HepG2 (cell line): ENCODE measurements around the gene GINS2. TPM values are rescaled to one million over a fixed set of nuclear protein-coding genes. Genes with fewer than 3 reads are reported as not detected.

Experiments used
- ATAC-seq: fragments of 200-7000 bp; cut with Tn5 transposase; 3 replicates; pipeline ENCODE4 v1.9.1; 2020; ENCODE audit warnings: mild to moderate bottlenecking, moderate library complexity
- BruUV-seq: library from RNA; stranded (reverse); fragments of 400-500 nt; replicated peaks from 2 replicates; lab custom pipeline; 2021; lab: Mats Ljungman, UMichigan
- CTCF ChIA-PET: fragments of 300-600 bp; formaldehyde crosslinking; extraction: SDS; loops from one replicate; lab custom pipeline; 2021; ENCODE audit warnings: low total read pairs, inconsistent platforms, low intra/inter-chr PET ratio; lab: Yijun Ruan, JAX
- POLR2A ChIA-PET: fragments of 350-600 bp; sonication (Branson Sonifier 250); formaldehyde crosslinking; loops from one replicate; lab custom pipeline; 2020; ENCODE audit warnings: antibody characterized with exemption, inconsistent platforms; lab: Yijun Ruan, JAX
- DNase-seq: peaks from one replicate; pipeline ENCODE4 v3.0.0-alpha.2; 2015; ENCODE audit warnings: low spot score
- FAIRE-seq: peaks from 3 replicates; lab custom pipeline; 2011; peaks lifted over from hg19 to GRCh38; lab: Jason Lieb, UNC
- H2AFZ ChIP-seq: one replicate; pipeline ENCODE4 v1.6.1; 2011; ENCODE audit warnings: low read length, inconsistent platforms
- H3K27ac ChIP-seq: fragments of 300-600 bp; 3 replicates; pipeline ENCODE4 v1.8.0; 2011; ENCODE audit warnings: mixed run types, mild to moderate bottlenecking, mixed read lengths, low read length, inconsistent platforms; ENCODE audit not compliant: insufficient read depth; ENCODE audit errors: extremely low read length
- H3K27me3 ChIP-seq, 2 experiments: fragments of 200-600 bp in 1 of 2; 2 replicates in 1 of 2; 3 replicates in 1 of 2; pipeline versions ENCODE4 v1.6.0 to v1.8.0; 2011; ENCODE audit warnings: low read length in 2 of 2, mild to moderate bottlenecking in 2 of 2, moderate library complexity in 2 of 2, inconsistent platforms in 1 of 2; ENCODE audit not compliant: insufficient read depth in 2 of 2, control insufficient read depth in 1 of 2
- H3K36me3 ChIP-seq, 2 experiments: fragments of 200-600 bp in 1 of 2; replicated peaks in 1 of 2; 2 replicates in 1 of 2; 3 replicates in 1 of 2; pipeline versions ENCODE4 v1.5.1 to v1.8.0; 2011; ENCODE audit warnings: low read length in 2 of 2, inconsistent platforms in 1 of 2; ENCODE audit not compliant: insufficient read depth in 2 of 2, control insufficient read depth in 1 of 2
- H3K4me1 ChIP-seq: 2 replicates; pipeline ENCODE4 v1.5.1; 2012; ENCODE audit warnings: low read length, inconsistent platforms; ENCODE audit not compliant: insufficient read depth
- H3K4me2 ChIP-seq: 2 replicates; pipeline ENCODE4 v1.6.0; 2011; ENCODE audit warnings: low read depth, low read length, inconsistent platforms
- H3K4me3 ChIP-seq, 3 experiments: fragments of 200-600 bp in 1 of 3; sonication (generic), shearing (Covaris generic) in 1 of 3; replicated peaks in 1 of 3; 2 replicates each; pipeline ENCODE4 v1.5.1; 2011 to 2016; ENCODE audit warnings: low read length in 3 of 3, inconsistent platforms in 2 of 3, low read depth in 2 of 3, mild to moderate bottlenecking in 2 of 3, control low read depth in 1 of 3, mixed read lengths in 1 of 3; ENCODE audit not compliant: insufficient read depth in 1 of 3
- H3K79me2 ChIP-seq: one replicate; pipeline ENCODE4 v1.6.1; 2011; ENCODE audit warnings: low read length, inconsistent platforms; ENCODE audit not compliant: insufficient read depth
- H3K9ac ChIP-seq: 2 replicates; pipeline ENCODE4 v1.6.0; 2011; ENCODE audit warnings: mild to moderate bottlenecking, low read depth, low read length, inconsistent platforms; ENCODE audit not compliant: insufficient read depth
- H3K9me3 ChIP-seq: 2 replicates; pipeline ENCODE4 v1.5.1; 2012; ENCODE audit warnings: mild to moderate bottlenecking, low read length
- H4K20me1 ChIP-seq: 2 replicates; pipeline ENCODE4 v1.6.0; 2011; ENCODE audit warnings: inconsistent platforms, mild to moderate bottlenecking, low read length, moderate library complexity; ENCODE audit not compliant: insufficient read depth
- HES4 ChIP-seq: sonication (generic); formaldehyde crosslinking; IDR thresholded peaks from 2 replicates; pipeline ENCODE4 v1.9.0; 2021; ENCODE audit warnings: mild to moderate bottlenecking, missing genetic modification reagents, borderline replicate concordance
- ZNF160 ChIP-seq: sonication (generic); formaldehyde crosslinking; IDR thresholded peaks from 2 replicates; pipeline ENCODE4 v1.8.0; 2022; ENCODE audit warnings: mild to moderate bottlenecking, inconsistent platforms, missing genetic modification reagents
- ZNF263 ChIP-seq: sonication (generic); formaldehyde crosslinking; IDR thresholded peaks from 2 replicates; pipeline ENCODE4 v1.4.0; 2020; ENCODE audit warnings: missing genetic modification reagents
- ZNF329 ChIP-seq: sonication (generic); formaldehyde crosslinking; IDR thresholded peaks from 2 replicates; pipeline ENCODE4 v1.9.0; 2021; ENCODE audit warnings: low read depth, mild to moderate bottlenecking, missing genetic modification reagents
- ZSCAN22 ChIP-seq: sonication (generic); formaldehyde crosslinking; IDR thresholded peaks from 2 replicates; pipeline ENCODE4 v1.4.0; 2020; ENCODE audit warnings: mild to moderate bottlenecking, missing genetic modification reagents
- ZSCAN9 ChIP-seq: IDR thresholded peaks from 2 replicates; pipeline ENCODE4 v1.6.1; 2016; ENCODE audit warnings: borderline replicate concordance
- WGBS: methylation state at CpG from one replicate; pipeline ENCODE4 v1.1.6; 2017; ENCODE audit warnings: low lambda C conversion rate; 5-methylcytosine and 5-hydroxymethylcytosine counted together
- in situ Hi-C: cut with HindIII; loops from 2 replicates; pipeline ENCODE4 v1.10.0; 2017; ENCODE audit warnings: low pct_unique_long_range_greater_than_20kb; ENCODE audit not compliant: extremely low pct_ligation_motif_present
- intact Hi-C: fragments of 100-400 bp; cut with micrococcal nuclease; formaldehyde crosslinking; loops from one replicate; pipeline ENCODE4 v1.10.0; 2022; ENCODE audit not compliant: unreplicated experiment
- polyA plus RNA-seq, 8 experiments: library from polyadenylated mRNA; depleted of rRNA in 3 of 8; stranded (reverse) in 7 of 8; unstranded in 1 of 8; fragments of >200 nt; fragmentation: Illumina TruSeq in 4 of 8; extraction: Trizol in 4 of 8; gene quantifications; 2 replicates each; pipeline versions ENCODE4 v1.2.1 to v1.2.3, GENCODE V29; 2011 to 2016; ENCODE audit warnings: low read depth in 4 of 8, missing spikeins in 1 of 8, mixed read lengths in 1 of 8; ENCODE audit not compliant: insufficient read depth in 1 of 8
- total RNA-seq, 5 experiments: library from RNA; depleted of rRNA; stranded (reverse); fragments of >200 nt; fragmentation: Illumina TruSeq; extraction: Trizol; gene quantifications; 2 replicates each; pipeline ENCODE4 v1.2.3, GENCODE V29; 2016; ENCODE audit warnings: low read depth in 1 of 5
- TF ChIP-seq, protein P1 (sequence below): sonication (generic); formaldehyde crosslinking; IDR thresholded peaks from 2 replicates; pipeline ENCODE4 v1.5.0; 2020; ENCODE audit warnings: mild to moderate bottlenecking, missing genetic modification reagents

The GINS2 gene
- total and polyA plus RNA-seq, 2 of the 13 experiments (the other 11 are each of a cell fraction or from before 2014, with no cell fraction given): 10.6 to 48.3 TPM

DNA sequence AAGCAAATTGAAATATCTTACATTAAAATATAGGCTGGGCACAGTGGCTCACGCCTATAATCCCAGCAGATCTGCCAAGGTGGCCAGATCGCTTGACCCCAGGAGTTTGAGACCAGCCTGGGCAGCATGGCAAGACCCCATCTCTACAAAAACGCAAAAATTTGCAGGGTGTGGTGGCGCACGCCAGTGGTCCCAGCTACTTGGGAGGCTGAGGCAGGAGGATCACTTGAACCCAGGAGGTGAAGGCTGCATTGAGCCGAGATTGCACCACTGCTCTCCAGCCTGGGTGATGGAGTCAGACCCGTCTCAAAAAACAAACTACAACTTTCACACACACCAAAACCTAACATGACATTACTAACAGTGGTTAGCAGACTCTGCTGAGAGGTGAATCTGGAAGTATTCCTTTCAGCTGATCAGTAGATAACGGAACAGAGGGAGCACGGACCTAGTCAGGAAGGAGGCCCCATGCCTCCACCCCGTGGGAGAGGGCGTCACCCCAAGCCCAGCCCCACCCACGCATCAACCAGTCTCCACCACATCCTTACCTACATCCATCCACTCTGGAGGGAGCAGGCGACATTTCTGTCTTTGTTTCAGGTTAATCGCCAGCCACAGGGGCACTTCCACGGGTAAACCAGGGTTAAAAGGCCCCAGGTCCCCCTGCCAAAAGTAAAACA is 1.7 kb downstream of the GINS2 start:
- no peak overlapping the region for H3K9ac ChIP-seq
- peaks cover 4 to 15% of the 10 kb centered on the region in 2 experiments for H3K36me3 ChIP-seq
- WGBS: 86% methylated on average over 15 of the region's 15 CpGs
- no TSS peak for BruUV-seq
- CTCF ChIA-PET: no interaction called here
- POLR2A ChIA-PET: no interaction called here
- ATAC-seq (no peak), DNase-seq (no peak), FAIRE-seq (no peak)
- TF ChIP-seq ZNF160 (CRISPR knock-in tag) (peak; percentile 69; the same call in 1 of the 2 replicates), ZNF329 (no peak), HES4 (CRISPR knock-in tag) (no peak), ZNF263 (CRISPR knock-in tag) (peak; percentile 83), ZSCAN9 (no peak), ZSCAN22 (CRISPR knock-in tag) (no peak)
- TF ChIP-seq, protein P1, sequence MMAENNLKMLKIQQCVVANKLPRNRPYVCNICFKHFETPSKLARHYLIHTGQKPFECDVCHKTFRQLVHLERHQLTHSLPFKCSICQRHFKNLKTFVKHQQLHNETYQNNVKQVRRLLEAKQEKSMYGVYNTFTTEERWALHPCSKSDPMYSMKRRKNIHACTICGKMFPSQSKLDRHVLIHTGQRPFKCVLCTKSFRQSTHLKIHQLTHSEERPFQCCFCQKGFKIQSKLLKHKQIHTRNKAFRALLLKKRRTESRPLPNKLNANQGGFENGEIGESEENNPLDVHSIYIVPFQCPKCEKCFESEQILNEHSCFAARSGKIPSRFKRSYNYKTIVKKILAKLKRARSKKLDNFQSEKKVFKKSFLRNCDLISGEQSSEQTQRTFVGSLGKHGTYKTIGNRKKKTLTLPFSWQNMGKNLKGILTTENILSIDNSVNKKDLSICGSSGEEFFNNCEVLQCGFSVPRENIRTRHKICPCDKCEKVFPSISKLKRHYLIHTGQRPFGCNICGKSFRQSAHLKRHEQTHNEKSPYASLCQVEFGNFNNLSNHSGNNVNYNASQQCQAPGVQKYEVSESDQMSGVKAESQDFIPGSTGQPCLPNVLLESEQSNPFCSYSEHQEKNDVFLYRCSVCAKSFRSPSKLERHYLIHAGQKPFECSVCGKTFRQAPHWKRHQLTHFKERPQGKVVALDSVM: peak; percentile 69; the same call in 1 of the 2 replicates
- intact Hi-C loops: no loop called here
- H3K4me1 ChIP-seq: peaks cover 38% of the 10 kb centered on the region
- H3K79me2 ChIP-seq: peaks cover 2% of the 10 kb centered on the region
- H3K27me3 ChIP-seq: peaks cover 0 to 19% of the 10 kb centered on the region in 2 experiments; a peak in 4 of 5 replicates
- no peak overlapping the region for H3K27ac ChIP-seq
- H2AFZ ChIP-seq: no peak overlapping the region
- no peaks in the 10 kb centered on the region for H3K9me3 ChIP-seq
- peak overlapping the region in 1 of 3 experiments; percentile 84; a peak in 1 of 6 replicates for H3K4me3 ChIP-seq
- peak overlapping the region; percentile 89 for H3K4me2 ChIP-seq
- no peaks in the 10 kb centered on the region; the same call in 1 of the 2 replicates for H4K20me1 ChIP-seq
- in situ Hi-C loops: no loop called here
